Stimulated activated CD8-positive, alpha-beta memory T cell treated with anti-CD3 and anti-CD28 coated beads, Interleukin-7, amount 100 ng/mL, for 24 hours (primary cell): ENCODE data around the gene STX1A.

Source experiments
- DNase-seq: peaks from one replicate; pipeline ENCODE4 v3.0.0-alpha.2; 2020; ENCODE audit warnings: low read depth

Gene STX1A

GRCh38 chr7:73707045-73707631 is 12.3 kb downstream of the STX1A start:
- DNase-seq: no peak

- DNase-seq: no peak
Observed at GRCh38 chr7:73706126-73707044, 13.1 kb downstream of the STX1A start.

- DNase-seq: no peak
Observed at GRCh38 chr7:73705551-73705920, 13.9 kb downstream of the STX1A start.

GRCh38 chr7:73704640-73705550 is 14.6 kb downstream of the STX1A start:
- DNase-seq: no peak

- DNase-seq: no peak
Observed at GRCh38 chr7:73703757-73704639, 15.5 kb downstream of the STX1A start.

- DNase-seq: no peak
Observed at GRCh38 chr7:73703225-73703624, 16.2 kb downstream of the STX1A start.

GRCh38 chr7:73702665-73703064 is 16.8 kb downstream of the STX1A start:
- DNase-seq: no peak

GRCh38 chr7:73702226-73702625 is 17.2 kb downstream of the STX1A start:
- DNase-seq: no peak

GRCh38 chr7:73701357-73701995 is 18.0 kb downstream of the STX1A start:
- DNase-seq: no peak

- no peak for DNase-seq
Observed at GRCh38 chr7:73700581-73701134, 18.8 kb downstream of the STX1A start.

- no peak for DNase-seq
Observed at GRCh38 chr7:73700069-73700423, 19.4 kb downstream of the STX1A start.

- DNase-seq: no peak
Observed at GRCh38 chr7:73699370-73700068, 19.9 kb downstream of the STX1A start.

GRCh38 chr7:73698410-73698809 is 21.1 kb downstream of the STX1A start:
- DNase-seq: no peak

GRCh38 chr7:73696372-73696771 is 23.1 kb downstream of the STX1A start:
- no peak for DNase-seq

- DNase-seq: no peak
Observed at GRCh38 chr7:73690646-73691045, 28.8 kb downstream of the STX1A start.

GRCh38 chr7:73688288-73688687 is 31.2 kb downstream of the STX1A start:
- DNase-seq: no peak

- DNase-seq: no peak
Observed at GRCh38 chr7:73685311-73685710, 34.2 kb downstream of the STX1A start.

- no peak for DNase-seq
Observed at GRCh38 chr7:73683788-73684693, 35.4 kb downstream of the STX1A start.
